ENCODE results near the gene ERI3. TPM values are rescaled to one million over a fixed set of nuclear protein-coding genes. Genes with fewer than 3 reads are reported as not detected.

Gene ERI3
- polyA plus RNA-seq, 3 donors: 26.4 to 35.0 (median 26.6) TPM

GRCh38 chr1:44223187-44223610 is 131.9 kb downstream of the ERI3 start:
- peaks cover 37% of the 10 kb centered on the region for H3K4me1 Mint-ChIP-seq
- TF ChIP-seq, protein P1, sequence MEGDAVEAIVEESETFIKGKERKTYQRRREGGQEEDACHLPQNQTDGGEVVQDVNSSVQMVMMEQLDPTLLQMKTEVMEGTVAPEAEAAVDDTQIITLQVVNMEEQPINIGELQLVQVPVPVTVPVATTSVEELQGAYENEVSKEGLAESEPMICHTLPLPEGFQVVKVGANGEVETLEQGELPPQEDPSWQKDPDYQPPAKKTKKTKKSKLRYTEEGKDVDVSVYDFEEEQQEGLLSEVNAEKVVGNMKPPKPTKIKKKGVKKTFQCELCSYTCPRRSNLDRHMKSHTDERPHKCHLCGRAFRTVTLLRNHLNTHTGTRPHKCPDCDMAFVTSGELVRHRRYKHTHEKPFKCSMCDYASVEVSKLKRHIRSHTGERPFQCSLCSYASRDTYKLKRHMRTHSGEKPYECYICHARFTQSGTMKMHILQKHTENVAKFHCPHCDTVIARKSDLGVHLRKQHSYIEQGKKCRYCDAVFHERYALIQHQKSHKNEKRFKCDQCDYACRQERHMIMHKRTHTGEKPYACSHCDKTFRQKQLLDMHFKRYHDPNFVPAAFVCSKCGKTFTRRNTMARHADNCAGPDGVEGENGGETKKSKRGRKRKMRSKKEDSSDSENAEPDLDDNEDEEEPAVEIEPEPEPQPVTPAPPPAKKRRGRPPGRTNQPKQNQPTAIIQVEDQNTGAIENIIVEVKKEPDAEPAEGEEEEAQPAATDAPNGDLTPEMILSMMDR (IDR thresholded peaks at IDR 0.05): no peak
- no peak for DNase-seq
- no peak overlapping the region for H3K4me3 Mint-ChIP-seq
- Histone ChIP-seq H3K79me2 (ENCODE audit: insufficient read depth, low read length) (no peaks in the 10 kb centered on the region), H3K4me3 (replicated peaks in 1 of 3; ENCODE audit: low read depth in 2 of 3, low read length in 3 of 3) (no peak overlapping the region), H3K4me2 (replicated peaks; ENCODE audit: extremely low read depth, low read length, poor library complexity, severe bottlenecking) (no peak overlapping the region), H3K27me3 (ENCODE audit: control insufficient read depth in 2 of 2, insufficient read depth in 2 of 2, low read length in 2 of 2) (no peaks in the 10 kb centered on the region), H3K9ac (ENCODE audit: insufficient read depth, low read length, poor library complexity, severe bottlenecking) (no peak overlapping the region), H3K9me3 (replicated peaks in 1 of 2; ENCODE audit: control insufficient read depth in 1 of 2, insufficient read depth in 1 of 2, low read length in 2 of 2) (no peaks in the 10 kb centered on the region), H4K20me1 (ENCODE audit: insufficient read depth, low read length) (peaks cover under 1% of the 10 kb centered on the region), H3K4me1 (ENCODE audit: control insufficient read depth in 1 of 2, insufficient read depth in 2 of 2, low read length in 2 of 2) (peaks cover 16 to 19% of the 10 kb centered on the region in 2 donors), H3K27ac (ENCODE audit: low read depth in 1 of 2, low read length in 2 of 2) (no peak overlapping the region), H2AFZ (ENCODE audit: insufficient read depth, low read depth, low read length, poor library complexity, severe bottlenecking) (no peak overlapping the region), H3K36me3 (replicated peaks in 1 of 2; ENCODE audit: control insufficient read depth in 1 of 2, insufficient read depth in 2 of 2, low read length in 2 of 2) (peaks cover 36 to 43% of the 10 kb centered on the region in 2 donors)
- intact Hi-C loops (cut with micrococcal nuclease): no loop called here
- peaks cover 0 to 1% (median 0%) of the 10 kb centered on the region in 3 donors for H3K27me3 Mint-ChIP-seq (ENCODE audit: low read depth in 3 of 3)
- no peaks in the 10 kb centered on the region for H3K9me3 Mint-ChIP-seq
- 19% methylated on average over 10 of the region's 11 CpGs for WGBS (ENCODE audit: insufficient coverage)
- H3K36me3 Mint-ChIP-seq: peaks cover 42 to 46% of the 10 kb centered on the region in 2 donors
- H3K27ac Mint-ChIP-seq: peak overlapping the region in 1 of 7 donors; percentile 11

DNA sequence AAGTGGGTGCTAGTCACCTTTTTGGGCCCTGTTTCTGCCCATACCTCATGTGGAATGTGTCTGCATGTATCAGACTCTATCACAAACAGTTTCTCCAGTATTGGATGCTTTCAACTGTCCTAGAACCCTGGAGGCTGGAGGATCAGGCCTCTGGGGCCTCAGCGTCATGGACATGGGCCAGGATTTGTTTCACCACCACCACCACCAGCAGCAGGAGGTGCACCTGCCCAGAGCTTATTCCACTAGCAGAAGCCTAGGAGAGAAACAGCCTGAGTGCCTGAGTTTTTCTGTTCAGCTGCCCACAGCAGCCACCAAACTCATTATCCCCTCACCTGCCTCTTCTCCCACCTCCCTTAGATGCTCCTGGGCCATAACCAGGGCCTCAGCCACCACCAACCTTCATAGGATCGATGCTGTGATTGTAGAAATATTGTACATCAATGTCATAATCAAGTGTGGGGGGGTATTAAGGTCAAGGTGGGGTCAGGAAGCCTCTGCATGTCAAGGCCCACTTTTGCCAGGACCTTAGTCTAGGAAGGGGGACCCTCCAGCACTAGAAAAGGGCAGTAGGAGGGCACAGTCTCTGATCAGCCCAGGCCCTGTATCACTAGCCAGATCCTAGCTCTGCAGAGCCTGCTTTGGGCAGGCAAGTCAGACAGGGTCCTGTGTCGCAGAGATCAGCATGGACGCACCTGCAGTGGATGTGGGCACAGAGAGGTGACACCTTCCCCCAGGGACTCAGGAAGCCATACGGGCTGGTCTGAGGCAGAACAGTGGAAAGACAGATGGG is 132.5 kb downstream of the ERI3 start:
- no peak for DNase-seq
- 78% methylated on average over 4 of the region's 5 CpGs for WGBS (ENCODE audit: insufficient coverage)
- no peak overlapping the region for H3K4me3 Mint-ChIP-seq
- H3K9me3 Mint-ChIP-seq: no peaks in the 10 kb centered on the region
- TF ChIP-seq, protein P1 (IDR thresholded peaks at IDR 0.05): no peak
- Histone ChIP-seq H2AFZ (ENCODE audit: insufficient read depth, low read depth, low read length, poor library complexity, severe bottlenecking) (no peak overlapping the region), H3K9ac (ENCODE audit: insufficient read depth, low read length, poor library complexity, severe bottlenecking) (no peak overlapping the region), H3K27me3 (ENCODE audit: control insufficient read depth in 2 of 2, insufficient read depth in 2 of 2, low read length in 2 of 2) (no peaks in the 10 kb centered on the region), H3K27ac (ENCODE audit: low read depth in 1 of 2, low read length in 2 of 2) (no peak overlapping the region), H3K4me2 (replicated peaks; ENCODE audit: extremely low read depth, low read length, poor library complexity, severe bottlenecking) (no peak overlapping the region), H4K20me1 (ENCODE audit: insufficient read depth, low read length) (peaks cover 6% of the 10 kb centered on the region), H3K4me1 (ENCODE audit: control insufficient read depth in 1 of 2, insufficient read depth in 2 of 2, low read length in 2 of 2) (peaks cover 10 to 13% of the 10 kb centered on the region in 2 donors), H3K9me3 (replicated peaks in 1 of 2; ENCODE audit: control insufficient read depth in 1 of 2, insufficient read depth in 1 of 2, low read length in 2 of 2) (no peaks in the 10 kb centered on the region), H3K36me3 (replicated peaks in 1 of 2; ENCODE audit: control insufficient read depth in 1 of 2, insufficient read depth in 2 of 2, low read length in 2 of 2) (peaks cover 39 to 48% of the 10 kb centered on the region in 2 donors), H3K79me2 (ENCODE audit: insufficient read depth, low read length) (no peaks in the 10 kb centered on the region), H3K4me3 (replicated peaks in 1 of 3; ENCODE audit: low read depth in 2 of 3, low read length in 3 of 3) (no peak overlapping the region)
- intact Hi-C loops (cut with micrococcal nuclease): no loop called here
- peaks cover 31% of the 10 kb centered on the region for H3K4me1 Mint-ChIP-seq
- H3K27ac Mint-ChIP-seq: no peak overlapping the region
- peaks cover 0 to 1% (median 0%) of the 10 kb centered on the region in 3 donors for H3K27me3 Mint-ChIP-seq (ENCODE audit: low read depth in 3 of 3)
- peaks cover 45 to 47% of the 10 kb centered on the region in 2 donors for H3K36me3 Mint-ChIP-seq
